Activated T-cell treated with anti-CD3 and anti-CD28 coated beads, Interleukin-2, amount 50 U/mL, for 24 hours (primary cell): ENCODE data around the gene FCHO2.

Experiments
- DNase-seq: peaks from one replicate; pipeline ENCODE4 v3.0.0-alpha.2; 2020
- H3K27ac Mint-ChIP-seq: 2 replicates; pipeline ENCODE4 v1.8.0; 2020; ENCODE audit warnings: mild to moderate bottlenecking, mixed read lengths
- H3K27me3 Mint-ChIP-seq: 2 replicates; pipeline ENCODE4 v1.8.0; 2020; ENCODE audit warnings: mixed read lengths
- H3K36me3 Mint-ChIP-seq: 2 replicates; pipeline ENCODE4 v1.8.0; 2020; ENCODE audit warnings: low read depth, mixed read lengths
- H3K4me1 Mint-ChIP-seq: 2 replicates; pipeline ENCODE4 v1.8.0; 2020; ENCODE audit warnings: low read depth, mixed read lengths
- H3K4me3 Mint-ChIP-seq: 2 replicates; pipeline ENCODE4 v1.8.0; 2020; ENCODE audit warnings: mild to moderate bottlenecking, moderate library complexity, mixed read lengths
- H3K9me3 Mint-ChIP-seq: 2 replicates; pipeline ENCODE4 v1.8.0; 2020; ENCODE audit warnings: mixed read lengths

The FCHO2 gene

GRCh38 chr5:73137563-73138530, 182.0 kb downstream of the FCHO2 start:
- Mint-ChIP-seq H3K4me3 (no peak overlapping the region), H3K4me1 (no peaks in the 10 kb centered on the region), H3K27ac (no peak overlapping the region), H3K36me3 (no peaks in the 10 kb centered on the region), H3K27me3 (peaks cover 82% of the 10 kb centered on the region), H3K9me3 (no peaks in the 10 kb centered on the region)
- no peak for DNase-seq

- Mint-ChIP-seq H3K27me3 (peaks cover 81% of the 10 kb centered on the region), H3K4me1 (no peaks in the 10 kb centered on the region), H3K4me3 (no peak overlapping the region), H3K27ac (no peak overlapping the region), H3K9me3 (no peaks in the 10 kb centered on the region), H3K36me3 (no peaks in the 10 kb centered on the region)
- no peak for DNase-seq
Observed at GRCh38 chr5:73139485-73139884, 183.6 kb downstream of the FCHO2 start.
